CD14-positive monocyte (primary cell): ENCODE data around the gene ABCA10. TPM values are rescaled to one million over a fixed set of nuclear protein-coding genes. Genes with fewer than 3 reads are reported as not detected.

Source experiments
- DNase-seq, 3 donors: peaks; one replicate each; pipeline ENCODE4 v3.0.0-alpha.2; 2011 to 2022
- H2AFZ ChIP-seq: 2 replicates; pipeline ENCODE4 v1.6.0; 2012; ENCODE audit warnings: mild to moderate bottlenecking, low read depth, low read length, inconsistent platforms; ENCODE audit not compliant: insufficient read depth, poor library complexity, severe bottlenecking
- H3K27ac ChIP-seq, 2 donors: 1 replicate in 1 of 2; 2 replicates in 1 of 2; pipeline ENCODE4 v1.5.1; 2012 to 2013; ENCODE audit warnings: low read length in 2 of 2, control low read depth in 1 of 2, inconsistent platforms in 1 of 2, low read depth in 1 of 2, mild to moderate bottlenecking in 1 of 2
- H3K27me3 ChIP-seq, 2 donors: one replicate each; pipeline versions ENCODE4 v1.6.0 to v1.6.1; 2011 to 2013; ENCODE audit warnings: low read length in 2 of 2; ENCODE audit not compliant: control insufficient read depth in 2 of 2, insufficient read depth in 2 of 2
- H3K36me3 ChIP-seq, 2 donors: replicated peaks in 1 of 2; 1 replicate in 1 of 2; 2 replicates in 1 of 2; pipeline versions ENCODE4 v1.5.1 to v1.6.1; 2012 to 2013; ENCODE audit warnings: low read length in 2 of 2, control low read depth in 1 of 2, inconsistent platforms in 1 of 2, mild to moderate bottlenecking in 1 of 2; ENCODE audit not compliant: insufficient read depth in 2 of 2, control insufficient read depth in 1 of 2
- H3K4me1 ChIP-seq, 2 donors: 1 replicate in 1 of 2; 2 replicates in 1 of 2; pipeline versions ENCODE4 v1.5.1 to v1.6.1; 2012 to 2013; ENCODE audit warnings: low read length in 2 of 2, control low read depth in 1 of 2, inconsistent platforms in 1 of 2, mild to moderate bottlenecking in 1 of 2, moderate library complexity in 1 of 2; ENCODE audit not compliant: insufficient read depth in 2 of 2, control insufficient read depth in 1 of 2
- H3K4me2 ChIP-seq: replicated peaks from 2 replicates; pipeline ENCODE3; 2012; ENCODE audit warnings: low read length, moderate library complexity, mild to moderate bottlenecking; ENCODE audit not compliant: poor library complexity, severe bottlenecking; ENCODE audit errors: extremely low read depth
- H3K4me3 ChIP-seq, 3 experiments: fragments of 200-600 bp in 1 of 3; sonication (generic) in 1 of 3; replicated peaks in 1 of 3; 1 replicate in 2 of 3; 2 replicates in 1 of 3; pipeline ENCODE4 v1.5.1; 2011 to 2013; ENCODE audit warnings: low read length in 3 of 3, mild to moderate bottlenecking in 3 of 3, control low read depth in 2 of 3, low read depth in 2 of 3, inconsistent platforms in 1 of 3, moderate library complexity in 1 of 3
- H3K79me2 ChIP-seq: 2 replicates; pipeline ENCODE4 v1.6.0; 2012; ENCODE audit warnings: mild to moderate bottlenecking, control low read depth, inconsistent platforms, low read length, moderate library complexity; ENCODE audit not compliant: insufficient read depth
- H3K9ac ChIP-seq: 2 replicates; pipeline ENCODE4 v1.6.0; 2017; ENCODE audit warnings: low read length, mild to moderate bottlenecking; ENCODE audit not compliant: insufficient read depth, poor library complexity, severe bottlenecking
- H3K9me3 ChIP-seq, 2 donors: replicated peaks in 1 of 2; 1 replicate in 1 of 2; 2 replicates in 1 of 2; pipeline versions ENCODE4 v1.5.1 to v1.6.1; 2012 to 2013; ENCODE audit warnings: low read length in 2 of 2, control low read depth in 1 of 2; ENCODE audit not compliant: control insufficient read depth in 1 of 2, insufficient read depth in 1 of 2
- H4K20me1 ChIP-seq: 2 replicates; pipeline ENCODE4 v1.6.0; 2012; ENCODE audit warnings: mild to moderate bottlenecking, low read length, control low read depth, moderate library complexity; ENCODE audit not compliant: insufficient read depth
- H3K27ac Mint-ChIP-seq, 7 donors: one replicate each; pipeline ENCODE4 v1.8.0; 2020; ENCODE audit warnings: mild to moderate bottlenecking in 7 of 7, mixed read lengths in 7 of 7, moderate library complexity in 6 of 7, inconsistent platforms in 2 of 7
- H3K27me3 Mint-ChIP-seq, 3 donors: one replicate each; pipeline ENCODE4 v1.8.0; 2021 to 2022; ENCODE audit warnings: low read depth in 3 of 3, mild to moderate bottlenecking in 3 of 3, mixed read lengths in 3 of 3, moderate library complexity in 3 of 3, inconsistent platforms in 1 of 3
- H3K36me3 Mint-ChIP-seq, 2 donors: one replicate each; pipeline ENCODE4 v1.8.0; 2020; ENCODE audit warnings: mixed read lengths in 2 of 2, inconsistent platforms in 1 of 2, mild to moderate bottlenecking in 1 of 2
- H3K4me1 Mint-ChIP-seq: one replicate; pipeline ENCODE4 v1.8.0; 2020; ENCODE audit warnings: mild to moderate bottlenecking, mixed read lengths
- H3K4me3 Mint-ChIP-seq, 2 donors: one replicate each; pipeline ENCODE4 v1.8.0; 2020; ENCODE audit warnings: mild to moderate bottlenecking in 2 of 2, mixed read lengths in 2 of 2, moderate library complexity in 1 of 2
- H3K9me3 Mint-ChIP-seq, 7 donors: one replicate each; pipeline ENCODE4 v1.8.0; 2020 to 2022; ENCODE audit warnings: mixed read lengths in 7 of 7, mild to moderate bottlenecking in 6 of 7, moderate library complexity in 6 of 7, inconsistent platforms in 2 of 7
- WGBS: methylation state at CpG from one replicate; pipeline ENCODE4 v1.1.5; 2013; ENCODE audit warnings: missing lambda C conversion rate; ENCODE audit not compliant: insufficient coverage; 5-methylcytosine and 5-hydroxymethylcytosine counted together
- intact Hi-C, 2 donors: fragments of 100-400 bp; cut with micrococcal nuclease; formaldehyde crosslinking; loops; one replicate each; pipeline versions ENCODE4 v1.15.0 to v1.15.1; 2023
- polyA plus RNA-seq, 3 donors: library from polyadenylated mRNA; depleted of rRNA in 1 of 3; unstranded in 2 of 3; stranded (reverse) in 1 of 3; fragments of 300-500 nt in 2 of 3; fragments of >200 nt in 1 of 3; fragmentation: Illumina TruSeq in 2 of 3; gene quantifications; 1 replicate in 2 of 3; 2 replicates in 1 of 3; pipeline ENCODE4 v1.2.3, GENCODE V29; 2012 to 2021
- TF ChIP-seq, protein P1 (sequence below): fragments of 200-600 bp; IDR thresholded peaks from one replicate; pipeline ENCODE4 v1.8.0; 2022; ENCODE audit warnings: antibody characterized with exemption, mild to moderate bottlenecking

Gene ABCA10
- polyA plus RNA-seq, 3 donors = 0.08 to 0.13 TPM; not detected in 1

DNA sequence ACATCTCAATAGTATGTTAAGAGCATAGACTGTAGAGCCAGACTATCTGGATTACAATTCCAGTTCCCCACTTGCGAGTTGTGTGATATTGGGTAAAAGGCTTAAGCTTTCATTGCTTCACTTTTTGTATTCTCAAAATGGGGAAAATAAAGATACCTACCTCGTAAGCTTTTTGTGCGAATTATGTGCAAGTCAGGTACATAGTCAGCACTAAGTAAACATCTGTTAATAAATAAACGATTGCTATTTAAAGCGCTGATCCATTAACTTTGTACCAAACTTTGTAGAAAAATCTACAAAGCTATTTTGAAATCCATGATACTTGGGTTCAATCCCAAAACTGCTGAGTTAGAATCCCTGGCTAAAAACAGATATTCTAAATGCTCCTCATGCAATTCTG lies 106.6 kb downstream of the ABCA10 start:
- H3K4me3 ChIP-seq = no peak overlapping the region
- H4K20me1 ChIP-seq = no peaks in the 10 kb centered on the region
- Mint-ChIP-seq H3K36me3 (peaks cover 0 to 2% of the 10 kb centered on the region in 2 donors), H3K27ac (no peak overlapping the region), H3K27me3 (no peaks in the 10 kb centered on the region), H3K9me3 (peaks cover 0 to 5% (median 0%) of the 10 kb centered on the region in 7 donors), H3K4me3 (no peak overlapping the region), H3K4me1 (peaks cover 22% of the 10 kb centered on the region)
- WGBS = 100% methylated on average over 4 of the region's 5 CpGs
- no peak overlapping the region for H2AFZ ChIP-seq
- no peak overlapping the region for H3K9ac ChIP-seq
- no peaks in the 10 kb centered on the region for H3K9me3 ChIP-seq
- no peaks in the 10 kb centered on the region for H3K27me3 ChIP-seq
- H3K4me2 ChIP-seq = no peak overlapping the region
- H3K79me2 ChIP-seq = no peaks in the 10 kb centered on the region
- DNase-seq = no peak
- H3K27ac ChIP-seq = no peak overlapping the region
- TF ChIP-seq, protein P1, sequence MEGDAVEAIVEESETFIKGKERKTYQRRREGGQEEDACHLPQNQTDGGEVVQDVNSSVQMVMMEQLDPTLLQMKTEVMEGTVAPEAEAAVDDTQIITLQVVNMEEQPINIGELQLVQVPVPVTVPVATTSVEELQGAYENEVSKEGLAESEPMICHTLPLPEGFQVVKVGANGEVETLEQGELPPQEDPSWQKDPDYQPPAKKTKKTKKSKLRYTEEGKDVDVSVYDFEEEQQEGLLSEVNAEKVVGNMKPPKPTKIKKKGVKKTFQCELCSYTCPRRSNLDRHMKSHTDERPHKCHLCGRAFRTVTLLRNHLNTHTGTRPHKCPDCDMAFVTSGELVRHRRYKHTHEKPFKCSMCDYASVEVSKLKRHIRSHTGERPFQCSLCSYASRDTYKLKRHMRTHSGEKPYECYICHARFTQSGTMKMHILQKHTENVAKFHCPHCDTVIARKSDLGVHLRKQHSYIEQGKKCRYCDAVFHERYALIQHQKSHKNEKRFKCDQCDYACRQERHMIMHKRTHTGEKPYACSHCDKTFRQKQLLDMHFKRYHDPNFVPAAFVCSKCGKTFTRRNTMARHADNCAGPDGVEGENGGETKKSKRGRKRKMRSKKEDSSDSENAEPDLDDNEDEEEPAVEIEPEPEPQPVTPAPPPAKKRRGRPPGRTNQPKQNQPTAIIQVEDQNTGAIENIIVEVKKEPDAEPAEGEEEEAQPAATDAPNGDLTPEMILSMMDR = no peak
- H3K36me3 ChIP-seq = no peaks in the 10 kb centered on the region
- intact Hi-C loops = no loop called here
- H3K4me1 ChIP-seq = peaks cover 15 to 24% of the 10 kb centered on the region in 2 donors

DNA sequence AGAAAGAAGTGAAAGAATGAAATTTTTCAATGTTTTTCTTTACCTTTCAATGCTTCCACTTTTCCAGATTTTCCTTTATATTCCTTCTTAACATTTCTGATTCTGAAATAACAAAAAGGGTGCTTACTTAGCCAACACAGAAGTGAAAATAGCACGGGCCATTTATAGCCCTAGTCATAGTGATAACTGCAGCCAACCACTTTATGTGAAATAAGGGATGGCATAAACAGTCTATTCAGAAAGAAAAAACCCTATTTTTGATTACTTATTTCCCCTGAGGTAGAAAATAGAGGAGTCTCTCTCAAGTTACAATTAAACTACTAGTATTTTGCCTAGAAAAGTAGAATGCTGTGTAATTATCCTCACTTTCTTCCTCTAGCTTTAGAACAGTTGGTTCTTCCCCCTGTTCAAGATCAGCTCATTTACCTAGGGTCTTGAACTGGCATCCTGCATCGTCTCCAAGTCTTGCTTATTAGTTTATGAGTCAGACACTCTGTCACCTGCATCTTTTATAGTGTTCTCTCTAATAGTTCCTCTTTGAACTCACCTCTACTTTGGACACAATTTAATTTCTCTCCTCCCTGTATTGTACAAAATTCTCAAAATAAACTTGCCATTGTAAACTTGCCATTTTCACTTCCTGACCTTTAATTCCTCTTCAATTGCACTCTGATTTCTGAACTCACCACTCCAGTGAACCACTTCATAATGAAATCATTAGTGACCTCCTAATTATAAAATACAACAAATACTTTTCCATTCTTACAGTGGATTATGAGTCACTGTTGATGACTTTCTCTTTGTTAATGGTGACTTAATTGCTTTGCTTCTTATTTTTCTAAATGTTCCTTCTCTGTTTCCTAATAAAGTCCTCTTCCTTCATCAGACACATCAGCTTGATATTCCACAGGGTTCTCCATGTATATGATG lies 110.5 kb downstream of the ABCA10 start:
- Mint-ChIP-seq H3K36me3 (no peaks in the 10 kb centered on the region), H3K27me3 (no peaks in the 10 kb centered on the region), H3K4me1 (peaks cover 40% of the 10 kb centered on the region), H3K9me3 (peaks cover 0 to 4% (median 0%) of the 10 kb centered on the region in 7 donors), H3K27ac (peak overlapping the region; percentile 38 to 75 (median 61)), H3K4me3 (no peak overlapping the region)
- intact Hi-C loops = no loop called here
- Histone ChIP-seq H3K4me3 (peak overlapping the region in 1 of 3 experiments; percentile 4), H3K4me1 (peaks cover 29 to 49% of the 10 kb centered on the region in 2 donors), H3K79me2 (no peaks in the 10 kb centered on the region), H3K9ac (no peak overlapping the region), H4K20me1 (no peaks in the 10 kb centered on the region), H3K4me2 (peak overlapping the region; percentile 8), H3K27me3 (no peaks in the 10 kb centered on the region), H3K27ac (peak overlapping the region in 1 of 2 donors; percentile 34), H3K9me3 (no peaks in the 10 kb centered on the region), H2AFZ (no peak overlapping the region), H3K36me3 (no peaks in the 10 kb centered on the region)
- peak in 2 of 3 donors; percentile 29 to 61 for DNase-seq
- WGBS = 42% methylated on average over 1 of the region's 2 CpGs
- TF ChIP-seq, protein P1 = no peak
